ENCODE data around the gene NME2. TPM values are rescaled to one million over a fixed set of nuclear protein-coding genes. Genes with fewer than 3 reads are reported as not detected.

Gene NME2
- total RNA-seq, 2 donors from 2014 or later = 331 to 338 TPM

- peak overlapping the region; percentile 77 for H3K4me3 ChIP-seq
- no peak for ATAC-seq (ENCODE audit: insufficient number of reproducible peaks, low FRiP score, low read depth)
- no peak for TF ChIP-seq CTCF (IDR thresholded peaks at IDR 0.05)
Observed at GRCh38 chr17:51154176-51154575, 12.0 kb upstream of the NME2 start.

GRCh38 chr17:51155416-51155815, 10.8 kb upstream of the NME2 start:
- peaks cover 0 to 22% of the 10 kb centered on the region in 2 donors for H3K4me1 ChIP-seq (ENCODE audit: control insufficient read depth in 1 of 2, low read depth in 2 of 2)
- TF ChIP-seq CTCF (IDR thresholded peaks at IDR 0.05) = no peak
- no peak overlapping the region for H3K4me3 ChIP-seq
- DNase-seq (ENCODE audit: low spot score) (no peak), ATAC-seq (ENCODE audit: insufficient number of reproducible peaks, low FRiP score, low read depth) (no peak)
- no peaks in the 10 kb centered on the region for H3K27me3 ChIP-seq (replicated peaks; ENCODE audit: insufficient read depth)
- no peak overlapping the region for H3K27ac ChIP-seq
- no peaks in the 10 kb centered on the region for H3K36me3 ChIP-seq
- H3K9me3 ChIP-seq = no peaks in the 10 kb centered on the region

More at GRCh38 chr17:51154176-51154575, 12.0 kb upstream of the NME2 start:
- Histone ChIP-seq H3K4me1 (ENCODE audit: control insufficient read depth in 1 of 2, low read depth in 2 of 2) (peaks cover 0 to 22% of the 10 kb centered on the region in 2 donors), H3K9me3 (no peaks in the 10 kb centered on the region), H3K27ac (no peak overlapping the region), H3K27me3 (replicated peaks; ENCODE audit: insufficient read depth) (no peaks in the 10 kb centered on the region), H3K36me3 (no peaks in the 10 kb centered on the region)
- DNase-seq (ENCODE audit: low spot score) = no peak

- ATAC-seq (ENCODE audit: insufficient number of reproducible peaks, low FRiP score, low read depth) = no peak
- H3K4me1 ChIP-seq (ENCODE audit: control insufficient read depth in 1 of 2, low read depth in 2 of 2) = peaks cover 0 to 3% of the 10 kb centered on the region in 2 donors
- H3K4me3 ChIP-seq = no peak overlapping the region
- H3K27me3 ChIP-seq (replicated peaks; ENCODE audit: insufficient read depth) = no peaks in the 10 kb centered on the region
- TF ChIP-seq CTCF (IDR thresholded peaks at IDR 0.05) = no peak
- H3K9me3 ChIP-seq = no peaks in the 10 kb centered on the region
- DNase-seq (ENCODE audit: low spot score) = no peak
- H3K27ac ChIP-seq = no peak overlapping the region
- peaks cover 14% of the 10 kb centered on the region for H3K36me3 ChIP-seq
Observed at GRCh38 chr17:51159604-51160003, 6.6 kb upstream of the NME2 start.

GRCh38 chr17:51161541-51161940, 4.7 kb upstream of the NME2 start:
- Histone ChIP-seq H3K4me1 (ENCODE audit: control insufficient read depth in 1 of 2, low read depth in 2 of 2) (peaks cover 4 to 7% of the 10 kb centered on the region in 2 donors), H3K27ac (no peak overlapping the region), H3K36me3 (peaks cover 14% of the 10 kb centered on the region), H3K4me3 (no peak overlapping the region), H3K27me3 (replicated peaks; ENCODE audit: insufficient read depth) (no peaks in the 10 kb centered on the region), H3K9me3 (no peaks in the 10 kb centered on the region)
- TF ChIP-seq CTCF (IDR thresholded peaks at IDR 0.05) = no peak
- DNase-seq (ENCODE audit: low spot score) (no peak), ATAC-seq (ENCODE audit: insufficient number of reproducible peaks, low FRiP score, low read depth) (no peak)

- peak overlapping the region; percentile 99 for H3K4me3 ChIP-seq
- H3K4me1 ChIP-seq (ENCODE audit: control insufficient read depth in 1 of 2, low read depth in 2 of 2) = peaks cover 14% of the 10 kb centered on the region in 2 donors
- H3K36me3 ChIP-seq = peaks cover 24% of the 10 kb centered on the region
- no peak for DNase-seq (ENCODE audit: low spot score)
- TF ChIP-seq CTCF (IDR thresholded peaks at IDR 0.05) = no peak
- H3K9me3 ChIP-seq = no peaks in the 10 kb centered on the region
- ATAC-seq (ENCODE audit: insufficient number of reproducible peaks, low FRiP score, low read depth) = no peak
- peak overlapping the region; percentile 95 to 97 for H3K27ac ChIP-seq
- H3K27me3 ChIP-seq (replicated peaks; ENCODE audit: insufficient read depth) = no peaks in the 10 kb centered on the region
Observed at GRCh38 chr17:51164911-51165679, 1.1 kb upstream of the NME2 start.
